GM21447 (cell line): Measurements from ENCODE around the gene DNAH9.

Experiments
- ATAC-seq: cut with Tn5 transposase; IDR thresholded peaks from one replicate; pipeline ENCODE4 v1.9.1; 2021; ENCODE audit not compliant: unreplicated experiment

Gene DNAH9

GRCh38 chr17:11739351-11739750, 141.1 kb downstream of the DNAH9 start:
- no peak for ATAC-seq

DNA sequence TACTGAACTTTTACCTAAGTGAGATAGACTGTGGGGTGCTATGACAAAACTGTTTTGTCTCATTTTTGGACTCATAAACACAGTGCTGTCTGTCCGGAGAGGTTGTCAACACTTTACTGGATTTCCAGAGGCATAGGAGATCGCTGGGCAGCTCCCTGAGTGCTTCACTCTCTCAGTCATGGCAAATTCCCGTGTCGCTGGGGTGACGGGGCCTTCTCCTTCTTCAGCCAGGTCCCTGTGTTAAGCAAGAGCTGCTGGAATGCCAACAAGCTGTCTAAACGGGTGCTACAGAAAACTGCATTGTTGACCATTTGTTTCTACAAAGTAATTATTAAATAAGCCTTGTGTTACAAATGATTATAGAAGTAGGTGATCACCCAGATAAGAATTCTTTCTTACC, 141.6 kb downstream of the DNAH9 start:
- no peak for ATAC-seq

GRCh38 chr17:11742886-11743285, 144.6 kb downstream of the DNAH9 start:
- ATAC-seq: no peak

DNA sequence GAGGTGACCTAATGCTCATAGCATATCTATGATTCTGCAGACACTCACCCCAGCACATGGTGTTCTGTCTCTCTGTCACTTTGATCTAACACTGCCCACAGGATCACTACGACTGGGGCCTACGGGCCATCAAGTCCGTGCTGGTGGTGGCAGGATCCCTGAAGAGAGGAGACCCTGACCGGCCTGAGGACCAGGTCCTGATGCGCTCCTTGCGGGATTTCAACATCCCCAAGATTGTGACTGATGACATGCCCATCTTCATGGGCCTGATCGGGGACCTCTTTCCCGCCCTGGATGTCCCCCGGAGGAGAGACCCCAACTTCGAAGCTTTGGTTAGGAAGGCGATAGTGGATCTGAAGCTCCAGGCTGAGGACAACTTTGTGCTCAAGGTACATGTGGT, 146.4 kb downstream of the DNAH9 start:
- no peak for ATAC-seq

- ATAC-seq: no peak
Measured at GRCh38 chr17:11747441-11747840, 149.2 kb downstream of the DNAH9 start.

GRCh38 chr17:11757815-11758214, 159.5 kb downstream of the DNAH9 start:
- ATAC-seq: no peak

GRCh38 chr17:11768106-11768505, 169.8 kb downstream of the DNAH9 start:
- no peak for ATAC-seq

DNA sequence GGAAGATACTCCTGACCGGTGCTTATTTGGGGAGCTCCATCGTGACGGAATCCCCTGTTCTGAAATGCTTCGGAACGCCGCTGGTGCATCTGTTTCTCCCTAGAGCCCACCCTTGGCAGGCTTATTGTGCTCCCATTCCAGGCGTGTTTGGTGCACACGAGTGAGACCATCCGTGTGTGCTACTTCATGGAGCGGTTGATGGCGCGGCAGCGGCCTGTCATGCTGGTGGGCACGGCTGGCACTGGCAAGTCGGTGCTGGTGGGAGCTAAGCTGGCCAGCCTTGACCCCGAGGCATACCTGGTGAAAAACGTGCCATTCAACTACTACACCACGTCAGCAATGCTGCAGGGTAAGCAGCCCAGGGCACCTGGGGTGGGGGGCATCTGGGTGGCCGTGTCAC, 170.7 kb downstream of the DNAH9 start:
- no peak for ATAC-seq

DNA sequence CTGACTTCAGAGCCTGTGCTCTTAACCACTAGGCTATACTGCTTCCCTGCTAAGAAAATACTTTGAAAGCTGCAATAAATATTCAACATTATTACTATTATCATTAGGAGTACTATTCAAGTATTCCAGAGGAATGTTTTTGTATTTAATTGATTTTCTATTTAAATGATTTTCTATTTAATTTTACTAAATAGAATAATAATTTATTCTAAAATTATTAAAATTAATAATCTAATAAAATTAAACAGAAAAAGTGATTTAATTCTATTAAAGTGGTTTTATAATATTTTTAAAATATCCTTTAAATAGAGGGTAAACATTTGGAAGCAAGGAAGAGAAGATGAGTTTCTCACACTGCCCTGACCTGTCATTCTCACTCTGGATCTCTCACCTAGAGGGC, 173.8 kb downstream of the DNAH9 start:
- ATAC-seq: no peak

DNA sequence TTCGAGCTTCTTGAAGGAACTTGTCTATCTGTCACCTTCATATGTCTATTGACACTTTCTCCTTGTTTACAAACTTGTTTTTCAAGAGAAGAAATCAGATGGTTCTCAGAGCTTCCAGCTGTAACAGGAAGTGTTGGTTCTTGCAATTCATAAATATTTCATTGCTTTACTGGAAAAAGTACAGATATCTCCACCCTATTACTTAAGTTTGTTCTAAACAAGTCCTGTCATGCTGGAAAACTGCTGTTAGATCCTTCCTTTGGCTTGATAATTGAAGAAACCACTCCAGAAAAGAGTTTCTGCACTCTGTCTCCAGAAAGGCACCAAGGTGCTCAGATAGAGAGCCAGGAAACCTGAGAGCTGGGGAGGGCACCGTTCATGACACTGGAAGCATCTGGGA, 181.6 kb downstream of the DNAH9 start:
- ATAC-seq: no peak

- no peak for ATAC-seq
Measured at GRCh38 chr17:11780621-11781020, 182.4 kb downstream of the DNAH9 start.

- no peak for ATAC-seq
Measured at GRCh38 chr17:11786711-11787438, 188.6 kb downstream of the DNAH9 start.

- no peak for ATAC-seq
Measured at GRCh38 chr17:11795906-11796305, 197.6 kb downstream of the DNAH9 start.

DNA sequence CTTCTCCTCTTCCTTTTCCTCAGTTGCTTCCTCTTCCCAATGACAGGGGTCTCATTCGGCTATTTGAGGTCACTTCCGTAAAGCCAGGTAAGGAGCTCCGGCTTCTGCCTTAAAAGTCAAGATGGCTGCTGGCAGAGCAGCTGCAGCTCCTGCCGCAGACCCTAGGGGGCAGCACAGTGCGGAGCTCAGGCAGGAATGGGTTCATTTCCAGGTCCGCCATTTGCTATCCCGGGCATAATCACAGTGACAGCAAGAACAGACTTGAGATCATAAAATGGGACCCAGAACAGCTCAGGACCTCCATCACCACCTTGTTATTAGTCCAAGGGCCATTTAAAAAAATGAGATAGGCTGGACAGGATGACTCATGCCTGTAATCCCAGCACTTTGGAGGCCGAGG, 199.5 kb downstream of the DNAH9 start:
- no peak for ATAC-seq

- ATAC-seq: no peak
Measured at GRCh38 chr17:11803231-11803969, 205.1 kb downstream of the DNAH9 start.

- no peak for ATAC-seq
Measured at GRCh38 chr17:11805138-11805537, 206.9 kb downstream of the DNAH9 start.

- no peak for ATAC-seq
Measured at GRCh38 chr17:11805952-11806351, 207.7 kb downstream of the DNAH9 start.

GRCh38 chr17:11807606-11808005, 209.3 kb downstream of the DNAH9 start:
- ATAC-seq: no peak

DNA sequence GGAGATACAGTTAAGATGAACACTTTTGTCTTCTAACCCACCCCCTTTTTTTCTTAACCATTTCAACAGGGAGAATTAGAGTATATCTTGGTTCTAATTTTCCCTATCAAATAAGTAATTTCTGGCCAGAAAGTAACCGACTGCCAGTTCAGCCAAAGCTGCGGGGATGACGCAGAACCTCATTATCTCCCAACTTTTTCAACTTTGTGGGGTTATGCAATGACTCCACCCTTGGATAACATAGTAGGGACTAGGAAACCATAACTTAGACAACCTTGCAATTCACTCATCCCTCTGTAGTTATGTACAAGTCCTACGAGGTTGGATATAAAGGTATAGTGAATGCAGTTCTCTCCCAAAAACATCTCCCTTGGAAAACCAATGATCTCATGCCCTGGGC, 215.0 kb downstream of the DNAH9 start:
- ATAC-seq: no peak

DNA sequence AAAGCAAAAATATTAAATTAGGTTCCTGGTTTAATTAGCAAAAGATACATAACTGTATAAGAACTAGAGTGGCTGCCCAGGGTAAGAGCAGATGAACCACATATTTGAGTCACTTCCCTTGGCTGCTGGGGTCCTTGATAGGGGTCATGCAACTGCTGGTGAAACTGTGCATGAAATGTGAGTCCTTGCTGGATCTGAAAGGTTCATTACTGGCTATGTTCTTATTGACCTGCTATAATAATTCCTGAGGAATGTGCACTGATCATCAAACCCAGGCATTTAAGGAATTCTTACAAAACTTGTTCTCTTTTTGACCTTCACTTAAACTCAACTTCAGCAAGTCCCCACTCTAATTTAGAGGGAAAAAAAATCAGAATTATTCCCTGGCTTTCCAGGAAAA, 215.6 kb downstream of the DNAH9 start:
- no peak for ATAC-seq

- ATAC-seq: no peak
Measured at GRCh38 chr17:11814655-11815262, 216.5 kb downstream of the DNAH9 start.

DNA sequence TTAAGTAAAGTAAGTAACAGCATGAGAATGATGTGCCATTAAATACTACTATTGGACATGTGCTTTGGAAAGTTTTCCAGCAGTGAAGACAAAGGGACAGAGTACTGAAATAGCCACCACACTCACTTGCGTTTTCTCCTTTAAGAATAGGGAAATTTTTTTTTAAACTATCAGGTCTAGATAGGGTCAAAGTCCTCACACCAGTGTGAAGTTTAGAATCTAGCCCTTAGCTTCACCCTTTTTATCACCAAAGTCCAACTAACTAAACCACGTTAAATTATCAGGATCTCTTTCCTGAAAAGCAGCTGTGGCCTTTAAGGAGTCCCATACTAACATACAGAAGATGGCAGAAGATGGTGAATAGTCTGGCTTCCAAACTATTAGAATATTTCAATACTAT, 218.1 kb downstream of the DNAH9 start:
- no peak for ATAC-seq
